Stimulated activated CD4-positive, alpha-beta T cell treated with anti-CD3 and anti-CD28 coated beads, Interleukin-12 subunit alpha, Interleukin-12 subunit beta, amount 100 ng/mL, for 24 hours (primary cell): ENCODE results near the gene PDK4.
"Not testable (repeated sequence)": the region's sequence is repeated elsewhere in the genome, so short reads cannot be mapped to it uniquely, and the experiment has no call there.

Experiments used
- DNase-seq, 2 experiments: peaks; one replicate each; pipeline ENCODE4 v3.0.0-alpha.2; 2020; ENCODE audit warnings: low read depth in 2 of 2

Gene PDK4

DNA sequence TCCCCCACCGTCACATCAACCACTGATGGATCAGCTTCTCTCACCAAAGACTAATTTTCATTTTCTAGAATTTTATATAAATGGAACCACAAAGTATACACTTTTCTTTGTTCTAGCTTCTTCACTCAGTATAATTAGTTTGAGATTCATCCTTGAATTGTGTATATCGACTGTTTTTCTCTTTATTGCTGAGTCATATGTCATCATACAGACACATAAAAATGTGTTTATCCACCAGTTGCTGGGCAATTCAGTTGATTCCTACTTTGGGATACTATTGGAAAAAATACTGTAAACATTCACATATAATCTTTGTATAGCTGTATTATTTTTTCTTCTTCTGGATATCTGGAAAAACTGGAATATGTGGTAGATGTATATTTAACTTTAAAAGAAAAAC, 26.6 kb downstream of the PDK4 start:
- no peak for DNase-seq

DNA sequence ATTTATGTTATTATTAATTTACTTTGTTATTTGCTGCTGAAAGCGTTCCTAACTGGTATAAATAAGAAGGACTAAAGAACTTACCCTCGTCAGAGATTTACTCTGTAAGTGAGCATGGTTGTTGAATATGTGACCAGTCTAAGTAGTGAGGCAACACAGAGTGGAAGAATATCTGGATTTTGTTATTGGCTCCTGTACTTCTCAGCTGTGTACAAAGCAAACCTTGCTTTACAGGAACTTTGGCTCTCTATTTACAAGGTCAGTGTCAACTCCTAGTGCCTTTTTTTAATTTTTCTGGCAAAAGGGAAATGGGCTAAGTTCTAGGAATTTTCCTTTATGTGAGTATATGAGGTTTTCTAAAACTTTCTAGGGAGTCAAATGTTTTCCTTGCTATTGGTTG, 35.6 kb downstream of the PDK4 start:
- no peak for DNase-seq

DNA sequence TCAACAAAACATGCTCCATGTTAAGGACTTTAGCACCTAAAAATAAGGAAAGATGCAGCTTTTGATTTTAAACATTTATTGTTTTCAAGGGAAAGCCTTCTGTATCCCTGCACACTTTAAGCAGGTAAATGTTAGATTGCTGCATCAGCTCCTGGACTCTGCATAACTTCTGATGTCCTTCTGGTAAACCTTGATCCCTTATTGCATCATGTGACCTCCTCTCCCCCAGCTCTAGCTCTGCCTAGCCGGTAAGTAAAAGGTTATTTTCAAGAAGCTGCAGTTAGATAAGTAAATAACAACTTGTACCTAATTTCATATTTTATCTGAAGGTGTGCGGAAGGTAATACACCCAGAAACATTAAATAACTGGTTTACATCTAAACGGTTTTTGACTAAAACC, 37.5 kb downstream of the PDK4 start:
- DNase-seq, result no peak

DNA sequence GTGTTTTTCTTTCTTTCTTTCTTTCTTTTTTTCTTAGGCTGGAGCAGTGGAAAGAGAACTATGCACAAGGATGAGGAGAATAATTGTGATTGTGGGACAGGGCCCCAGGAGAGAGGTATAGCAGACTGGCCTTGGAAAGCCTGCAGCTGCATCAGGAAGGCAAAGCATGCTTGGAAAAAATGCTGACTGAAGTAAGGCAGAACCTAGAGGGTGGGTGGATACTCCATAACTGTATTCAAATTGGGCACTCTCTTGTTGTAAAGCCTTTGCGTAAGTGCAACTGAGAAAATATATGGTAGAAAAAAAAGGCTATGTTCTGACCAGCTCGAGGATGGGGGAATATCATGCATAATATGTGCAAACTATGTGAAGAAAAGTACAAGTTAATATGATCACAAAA, 39.5 kb downstream of the PDK4 start:
- no peak for DNase-seq

DNA sequence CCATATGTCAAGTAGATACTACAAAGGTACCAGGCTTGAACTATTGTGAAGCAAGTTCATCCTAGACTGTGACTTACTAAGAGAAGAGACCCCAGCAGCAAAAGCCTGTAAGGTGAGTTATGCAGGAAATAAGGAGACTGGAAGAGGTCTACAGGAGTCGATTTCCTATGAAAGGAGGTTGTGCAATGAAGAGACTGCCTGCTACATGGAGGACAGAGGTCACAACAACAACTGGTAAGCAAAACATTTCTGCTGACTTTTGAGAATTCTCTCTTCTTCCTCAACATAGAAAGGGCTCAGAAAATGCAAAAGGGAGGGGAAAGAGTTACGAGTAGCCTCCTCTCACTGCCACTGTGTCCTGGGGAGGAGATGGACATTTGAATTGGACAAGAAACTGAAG, 42.4 kb downstream of the PDK4 start:
- no peak for DNase-seq

DNA sequence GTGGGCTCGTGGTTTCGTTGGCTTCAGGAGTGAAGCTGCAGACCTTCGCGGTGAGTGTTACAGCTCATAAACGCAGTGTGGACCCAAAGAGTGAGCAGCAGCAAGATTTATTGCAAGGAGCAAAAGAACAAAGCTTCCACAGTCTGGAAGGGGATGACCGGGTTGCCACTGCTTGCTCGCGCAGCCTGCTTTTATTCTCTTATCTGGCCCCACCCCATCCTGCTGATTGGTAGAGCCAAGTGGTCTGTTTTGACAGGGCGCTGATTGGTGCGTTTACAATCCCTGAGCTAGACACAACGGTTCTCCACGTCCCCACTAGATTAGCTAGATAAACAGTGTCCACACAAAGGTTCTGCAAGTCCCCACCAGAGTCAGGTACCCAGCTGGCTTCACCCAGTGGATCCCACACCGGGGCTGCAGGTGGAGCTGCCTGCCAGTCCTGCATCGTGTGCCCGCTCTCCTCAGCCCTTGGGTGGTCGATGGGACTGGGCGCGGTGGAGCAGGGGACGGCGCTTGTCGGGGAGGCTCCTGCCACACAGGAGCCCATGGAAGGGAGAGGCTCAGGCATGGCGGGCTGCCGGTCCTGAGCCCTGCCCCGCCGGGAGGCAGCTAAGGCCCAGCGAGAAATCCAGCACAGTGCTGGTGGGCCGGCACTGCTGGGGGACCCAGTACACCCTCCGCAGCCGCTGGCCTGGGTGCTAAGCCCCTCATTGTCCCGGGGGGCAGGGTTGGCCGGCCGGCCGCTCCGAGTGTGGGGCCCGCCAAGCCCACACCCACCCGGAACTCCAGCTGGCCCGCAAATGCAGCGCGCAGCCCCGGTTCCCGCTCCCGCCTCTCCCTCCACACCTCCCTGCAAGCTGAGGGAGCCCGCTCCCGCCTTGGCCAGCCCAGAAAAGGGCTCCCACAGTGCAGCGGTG, 44.0 kb downstream of the PDK4 start:
- DNase-seq, result not testable (repeated sequence)

DNA sequence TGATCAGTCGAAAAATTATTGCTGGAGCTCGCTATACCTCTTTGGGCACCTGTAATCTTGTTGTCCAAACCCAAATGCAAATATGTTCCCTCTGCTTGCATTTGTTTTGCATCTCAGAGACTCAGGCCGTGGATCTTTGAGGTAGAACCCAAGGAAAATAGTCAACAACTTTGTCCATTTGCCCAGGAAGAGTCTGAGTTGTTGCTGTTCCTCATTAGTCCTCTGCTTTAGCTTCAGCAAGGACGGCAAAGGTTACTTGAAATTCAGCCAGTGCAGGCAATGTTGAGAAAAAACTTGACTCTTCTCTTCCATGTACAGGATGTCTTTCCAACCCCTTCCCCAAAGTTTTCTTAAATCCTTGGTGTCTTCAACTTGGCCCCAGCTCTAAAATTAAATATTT, 45.8 kb downstream of the PDK4 start:
- no peak for DNase-seq

DNA sequence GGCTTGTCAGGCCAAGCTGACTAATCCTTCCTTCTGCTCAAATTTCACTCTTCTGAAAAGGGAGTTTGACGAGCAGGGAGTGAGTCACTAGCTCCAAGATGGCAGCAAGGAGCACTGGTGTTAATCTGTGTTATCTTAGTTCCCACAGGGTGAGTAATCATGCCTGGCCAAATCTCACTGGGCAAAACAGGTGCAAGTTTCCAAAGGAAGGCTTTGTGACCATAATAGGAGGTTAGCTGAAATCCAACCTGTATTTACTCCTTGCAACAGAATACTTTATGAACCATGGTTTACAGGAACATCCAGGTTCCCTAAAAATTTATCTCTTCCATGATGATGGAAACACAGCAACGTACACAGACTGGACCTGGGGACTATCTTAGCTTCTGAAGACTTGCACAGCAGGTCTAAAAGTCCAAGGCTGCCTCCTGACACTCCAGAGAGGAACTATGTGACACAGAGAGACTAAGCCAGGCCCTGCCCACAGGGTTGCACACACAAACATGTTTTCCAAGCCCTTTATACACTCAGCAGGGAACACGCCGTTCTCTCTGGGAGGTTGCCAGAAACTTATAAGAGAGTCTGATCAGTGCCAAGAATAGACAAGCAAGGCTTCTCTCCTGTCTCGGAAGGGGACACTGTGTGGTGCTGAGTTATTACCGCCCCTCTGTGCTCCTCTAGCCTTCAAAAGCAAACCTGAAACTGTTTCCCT, 46.3 kb downstream of the PDK4 start:
- DNase-seq, result no peak

DNA sequence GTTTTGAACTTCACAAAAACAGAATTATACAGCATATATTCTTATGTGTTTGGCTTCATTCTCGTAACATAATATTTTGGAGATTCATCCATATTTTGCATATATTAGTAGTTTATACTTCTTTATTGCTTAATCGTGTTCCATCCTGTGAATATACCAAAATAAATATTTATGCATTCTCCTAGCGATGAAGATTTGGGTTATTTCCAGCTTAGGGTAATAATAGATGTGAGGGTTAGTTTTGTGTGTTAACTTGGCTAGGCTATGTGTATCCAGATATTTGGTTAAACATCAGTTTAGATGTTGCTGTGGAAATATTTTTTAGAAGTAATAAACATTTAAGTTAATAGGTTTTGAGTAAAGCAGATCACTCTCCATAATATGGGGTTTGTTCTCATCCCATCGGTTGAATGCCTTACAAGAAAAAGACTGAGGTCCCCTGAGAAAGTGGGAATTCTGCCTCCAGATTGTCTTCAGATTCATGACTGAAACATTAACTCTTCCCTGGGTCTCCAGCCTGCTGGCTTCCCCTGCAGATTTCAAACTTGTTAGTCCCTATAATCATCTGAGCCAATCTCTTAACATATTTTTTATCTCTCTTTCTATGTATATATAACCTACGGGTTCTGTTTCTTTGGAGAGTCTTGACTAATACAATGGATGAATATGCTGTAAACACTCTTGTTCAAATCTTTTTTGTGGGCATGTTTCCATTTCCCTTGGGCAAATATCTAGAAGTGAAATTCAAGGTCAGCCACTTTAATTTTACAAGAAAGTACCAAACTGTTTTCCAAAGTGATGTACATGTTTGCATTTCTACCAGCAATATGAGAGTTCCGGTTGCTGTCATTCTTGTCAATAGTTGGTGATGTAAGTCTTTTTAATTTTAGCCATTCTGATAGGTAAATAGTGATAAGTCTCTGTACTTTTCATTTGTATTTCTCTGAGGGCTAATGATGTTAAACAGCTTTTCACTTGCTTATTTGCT, 48.7 kb downstream of the PDK4 start:
- DNase-seq, result no peak

DNA sequence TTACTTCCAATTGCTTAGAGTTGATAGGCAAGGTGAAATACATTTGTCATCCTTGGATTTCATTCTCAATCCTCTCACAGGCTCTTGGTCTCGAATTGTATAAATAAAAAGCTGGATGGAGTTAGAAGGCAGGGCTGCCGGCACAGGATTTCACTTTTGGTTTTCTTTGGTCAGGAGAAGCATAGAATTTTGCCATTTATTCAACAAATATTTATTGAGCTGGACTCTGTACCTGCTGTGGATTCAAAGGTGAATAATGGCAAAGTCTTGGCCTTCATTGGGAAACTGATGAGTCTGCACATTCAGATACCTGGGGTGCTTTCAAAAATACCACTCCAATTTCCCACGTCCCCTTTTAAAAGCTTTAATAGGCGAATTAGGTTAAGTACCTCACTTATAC, 49.7 kb downstream of the PDK4 start:
- DNase-seq, result no peak

DNA sequence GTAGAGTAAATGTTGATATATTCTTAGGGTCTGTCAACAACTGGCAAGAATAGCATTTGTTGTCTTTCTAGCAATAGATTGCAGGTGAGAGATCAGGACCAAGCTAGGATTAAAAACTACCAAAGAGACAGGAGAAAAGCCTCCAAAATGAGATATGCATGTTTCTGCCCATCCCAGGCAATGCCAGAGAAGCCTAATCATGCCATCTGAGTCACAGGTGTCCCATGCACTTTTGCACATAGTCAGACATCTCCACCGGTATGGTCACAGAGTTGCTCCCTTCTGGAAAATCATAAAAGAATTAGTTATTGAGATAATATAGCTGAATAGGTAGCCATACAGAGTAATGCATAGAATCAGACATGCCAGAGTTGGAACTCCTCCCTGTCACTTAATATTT, 50.6 kb downstream of the PDK4 start:
- no peak for DNase-seq

DNA sequence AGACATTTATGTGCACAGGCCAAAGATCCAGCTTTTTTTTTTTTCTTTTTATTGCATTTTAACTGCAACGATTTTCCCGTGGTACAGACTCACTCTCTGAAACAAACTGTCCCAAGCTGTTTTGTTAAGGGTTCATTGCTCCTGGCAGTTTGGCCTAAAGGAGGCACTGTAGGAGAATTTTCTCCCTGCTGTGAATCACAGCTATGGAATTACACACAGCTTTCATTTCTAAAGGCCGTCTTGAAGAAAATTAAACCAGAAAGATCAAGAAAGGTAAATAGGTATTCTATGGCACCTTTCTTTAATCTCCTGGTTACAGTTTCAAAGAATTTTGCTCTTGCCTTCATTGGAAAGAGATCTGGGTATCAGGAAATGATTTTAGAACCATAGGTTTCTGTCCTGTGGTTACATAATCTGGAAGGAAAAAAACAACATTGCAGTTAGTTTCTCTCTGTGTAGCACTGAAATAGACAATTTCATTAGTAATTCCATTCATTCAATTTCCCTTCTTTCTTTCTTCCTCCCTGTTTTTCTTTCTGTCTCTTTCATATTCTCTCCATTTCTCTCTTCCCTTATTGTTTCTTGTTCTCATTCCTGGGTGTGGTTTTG, 51.2 kb downstream of the PDK4 start:
- no peak for DNase-seq

DNA sequence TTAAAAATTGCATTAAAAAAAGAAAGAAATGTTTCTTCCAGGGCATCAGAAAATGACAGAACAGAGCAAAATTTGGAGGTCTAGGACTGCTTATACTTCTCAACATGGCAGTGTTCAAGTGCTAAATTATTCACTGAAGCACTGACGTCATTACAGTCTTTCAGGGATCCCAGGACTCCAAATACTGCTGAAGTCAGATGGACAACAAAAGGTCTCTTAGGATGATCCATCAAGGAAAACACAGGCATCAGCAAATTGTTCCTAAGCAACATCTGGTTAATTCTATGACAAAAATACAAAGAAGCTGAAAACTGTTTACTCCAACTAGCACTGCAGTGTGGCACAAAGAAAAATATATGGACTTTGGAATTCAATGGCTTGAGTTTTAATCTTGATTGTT, 52.1 kb downstream of the PDK4 start:
- DNase-seq, result no peak

DNA sequence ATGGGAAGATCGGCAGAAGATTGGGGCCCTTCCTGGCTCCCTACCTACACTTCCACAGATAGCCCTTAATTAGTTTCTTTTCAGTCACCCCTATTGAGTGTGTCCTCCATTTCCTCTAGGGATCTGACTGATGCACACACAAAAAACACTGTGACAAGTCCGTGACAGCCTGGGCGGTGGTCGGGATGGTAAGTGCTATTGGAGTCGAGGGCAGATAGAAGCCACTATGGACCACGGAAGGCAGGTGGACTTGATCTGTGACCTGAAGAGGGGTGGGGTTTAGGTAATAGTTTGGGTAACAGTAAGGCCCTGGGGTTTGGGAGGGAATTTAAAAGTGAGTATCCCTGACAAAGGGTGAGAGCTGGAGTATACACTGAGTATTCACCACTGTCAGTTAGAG, 53.0 kb downstream of the PDK4 start:
- DNase-seq, result no peak

DNA sequence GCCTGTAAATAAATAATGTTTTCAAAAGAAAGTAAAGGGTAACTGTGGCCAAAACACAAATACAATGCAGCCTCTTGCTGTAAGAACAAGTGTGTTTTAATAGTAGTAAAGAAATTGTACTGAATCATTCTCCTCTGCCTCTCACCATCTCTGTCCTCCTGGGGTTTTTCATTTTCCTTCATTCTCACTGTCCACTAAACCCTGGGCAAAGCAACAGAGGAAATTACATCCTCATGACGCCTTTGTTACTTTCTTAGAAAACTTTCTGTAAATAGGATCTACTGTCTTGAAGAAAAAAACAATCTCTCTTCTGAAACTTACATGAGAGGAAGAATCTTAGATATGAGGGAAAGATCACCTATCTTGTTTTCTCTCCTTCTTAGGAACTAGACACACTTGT, 56.0 kb downstream of the PDK4 start:
- DNase-seq, result no peak

DNA sequence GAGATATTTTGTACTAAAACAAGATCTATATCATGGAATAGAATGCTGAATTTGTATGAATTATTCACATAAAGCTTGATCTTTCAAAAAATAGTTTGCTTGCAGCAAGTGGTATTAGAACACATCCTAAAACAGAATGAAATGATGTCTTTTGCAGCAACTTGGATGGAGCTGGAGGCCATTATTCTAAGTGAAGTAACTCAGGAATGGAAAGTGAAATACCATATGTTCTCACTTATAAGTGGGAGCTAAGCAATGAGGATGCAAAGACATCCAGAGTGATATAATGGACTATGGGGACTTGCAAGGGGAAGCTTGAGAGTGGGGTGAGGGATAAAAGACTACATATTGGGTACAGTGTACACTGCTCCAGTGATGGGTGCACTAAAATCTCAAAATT, 56.9 kb downstream of the PDK4 start:
- no peak for DNase-seq

DNA sequence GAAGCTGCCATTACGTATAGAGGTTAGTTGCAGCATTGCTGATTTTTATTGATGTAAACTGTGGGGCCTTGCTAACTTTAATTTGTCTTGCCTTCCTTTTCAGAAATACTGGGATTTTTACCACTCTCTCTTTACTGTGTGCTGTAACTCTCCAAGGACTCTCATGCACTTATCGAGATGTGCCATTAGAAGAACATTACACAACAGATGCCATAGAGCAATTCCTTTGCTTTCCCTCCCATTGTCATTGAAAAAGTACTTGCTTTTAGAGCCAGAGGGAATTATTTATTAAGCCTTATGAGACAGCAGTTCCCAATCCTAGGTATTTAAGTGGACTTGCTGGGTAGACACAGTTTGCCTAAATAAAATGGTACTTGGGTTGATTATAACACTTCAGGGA, 58.8 kb downstream of the PDK4 start:
- no peak for DNase-seq

DNA sequence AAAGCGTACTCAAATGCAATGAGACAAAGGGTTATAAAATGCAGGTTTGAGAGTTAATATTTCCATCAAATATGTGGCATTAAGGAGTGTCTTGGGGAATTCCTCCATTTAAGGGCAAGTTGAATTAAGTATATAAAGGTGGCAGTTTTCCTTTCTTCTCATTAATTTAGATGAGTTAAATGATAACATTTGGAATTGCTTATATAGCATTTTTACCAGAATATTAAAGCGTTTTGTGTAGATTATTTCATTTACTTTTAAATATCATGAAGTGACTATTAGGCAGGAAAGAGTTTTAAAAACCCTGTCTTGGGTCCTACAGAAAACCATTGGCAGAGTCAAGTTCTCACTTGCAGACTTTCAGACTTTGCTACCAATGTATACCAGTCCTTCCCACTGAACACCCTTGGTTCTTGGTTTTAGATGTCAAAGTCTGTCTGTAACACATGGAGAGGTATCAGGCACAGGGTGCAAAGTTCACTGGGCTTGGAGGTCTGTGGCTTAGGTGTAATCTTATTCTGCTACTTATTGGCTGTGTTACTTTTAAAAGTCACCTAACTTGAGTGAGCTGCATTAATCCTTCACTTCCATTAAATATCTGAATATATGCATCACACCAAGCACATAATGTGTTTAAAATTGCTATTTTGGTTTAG, 59.5 kb downstream of the PDK4 start:
- no peak for DNase-seq

DNA sequence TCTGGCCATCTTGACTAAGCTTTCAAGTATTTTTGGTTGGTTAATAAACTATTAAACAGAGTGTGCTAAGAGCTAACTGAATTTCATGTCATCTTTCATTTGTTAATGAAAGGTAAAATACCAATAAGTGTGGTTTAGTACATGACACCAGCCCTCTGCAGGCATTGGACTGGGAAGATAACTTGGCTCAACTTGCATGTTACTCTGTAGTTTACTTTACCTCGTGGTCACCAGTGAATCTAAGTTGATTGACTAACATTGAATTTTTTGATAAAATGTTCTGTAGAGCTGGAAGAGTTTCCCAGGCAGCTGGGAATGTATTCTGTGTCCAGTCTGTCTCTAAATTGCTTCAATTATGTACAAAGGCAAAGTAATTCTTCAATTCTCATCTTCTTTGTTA, 60.7 kb downstream of the PDK4 start:
- DNase-seq, result no peak

DNA sequence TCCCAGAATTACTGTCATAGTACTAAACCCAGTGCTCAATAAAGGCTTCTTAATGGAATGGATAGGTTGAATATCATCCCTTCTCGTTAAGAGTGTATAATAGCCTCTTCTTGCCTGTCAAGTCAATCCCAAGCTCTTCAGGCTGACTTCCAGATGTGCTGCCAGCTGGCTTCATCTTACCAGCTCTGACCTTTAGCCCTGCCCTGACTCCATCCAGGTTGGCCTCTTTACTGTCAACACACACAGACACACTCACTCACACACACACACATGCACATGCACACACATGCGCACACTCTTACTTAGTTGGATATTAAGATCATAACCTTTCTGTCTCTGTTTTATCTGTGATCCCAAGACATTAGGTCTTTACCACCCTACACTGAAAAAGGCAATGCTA, 61.5 kb downstream of the PDK4 start:
- no peak for DNase-seq
